Pancreas (tissue), 10 donors: ENCODE data around the gene LZTS2. TPM values are rescaled to one million over a fixed set of nuclear protein-coding genes. Genes with fewer than 3 reads are reported as not detected.
"Not testable (repeated sequence)": the region's sequence is repeated elsewhere in the genome, so short reads cannot be mapped to it uniquely, and the experiment has no call there.

Source experiments
- ATAC-seq, 4 donors: fragments of 200-7000 bp; cut with Tn5 transposase; one replicate each; pipeline versions ENCODE4 v1.8.0 to v1.9.1; 2020; ENCODE audit warnings: mild to moderate bottlenecking in 4 of 4, moderate library complexity in 4 of 4
- DNase-seq, 6 donors: peaks; one replicate each; pipeline ENCODE4 v3.0.0-alpha.2; 2020
- FAIRE-seq: peaks from 2 replicates; lab custom pipeline; 2012; peaks lifted over from hg19 to GRCh38; lab: Jason Lieb, UNC
- H3K27ac ChIP-seq, 4 donors: fragments of 200-600 bp; sonication (generic); 1 replicate in 3 of 4; 2 replicates in 1 of 4; pipeline versions ENCODE4 v1.5.0 to v1.8.0; 2020
- H3K27me3 ChIP-seq, 4 donors: fragments of 200-600 bp; one replicate each; pipeline ENCODE4 v1.8.0; 2021
- H3K36me3 ChIP-seq, 3 donors: fragments of 200-600 bp; sonication (generic) in 1 of 3; one replicate each; pipeline versions ENCODE4 v1.5.0 to v1.8.0; 2020 to 2021
- H3K4me1 ChIP-seq, 3 donors: fragments of 200-600 bp; one replicate each; pipeline ENCODE4 v1.8.0; 2021
- H3K4me3 ChIP-seq, 4 donors: fragments of 200-600 bp; sonication (generic) in 2 of 4; one replicate each; pipeline versions ENCODE4 v1.5.0 to v1.8.0; 2020 to 2021
- H3K9me3 ChIP-seq, 4 donors: fragments of 200-600 bp; one replicate each; pipeline ENCODE4 v1.8.0; 2021
- WGBS, 2 donors: extraction: QIAGEN DNeasy Blood & Tissue Kit; methylation state at CpG; one replicate each; pipeline ENCODE4 v1.1.7; 2013; 5-methylcytosine and 5-hydroxymethylcytosine counted together
- intact Hi-C, 3 donors: fragments of 100-400 bp; cut with DNase I; formaldehyde crosslinking; loops; one replicate each; pipeline versions ENCODE4 v1.11.1 to v1.14.2; 2022
- polyA plus RNA-seq, 2 donors: library from polyadenylated mRNA; stranded (reverse); fragments of 200-250 nt; gene quantifications; one replicate each; pipeline ENCODE4 v1.2.3, GENCODE V29; 2013
- total RNA-seq, 6 donors: library from RNA; stranded (reverse); fragmentation: NEBNext Ultra II Directional in 4 of 6; extraction: Animal tissue kit (Norgen Biotek cat#: 25700) in 4 of 6; gene quantifications; one replicate each; pipeline versions ENCODE4 v1.2.1 to v1.2.4, GENCODE V29; 2021 to 2023
- TF ChIP-seq, protein P1 (sequence below), 4 donors: fragments of 200-600 bp; sonication (generic) in 3 of 4; IDR thresholded peaks; one replicate each; pipeline versions ENCODE4 v1.5.0 to v1.8.0; 2021; ENCODE audit warnings: antibody characterized with exemption in 4 of 4
- donor health status: healthy with polysubstance abuse.
- donor health status: DM: no; HTN: no; CAD: no; lungs with moderate emphysema.
- donor health status: DM: no; HTN: no; CAD: no.
- donor health status: control.
- donor health status: control.
- donor health status: Bipolar disorder and iron deficiency.
- donor health status: DM: yes; HTN: yes; CAD: no.
- donor health status: DM: no; HTN: no; CAD: no.
- donor health status: DM: no; HTN: no; CAD: no.
- donor health status: DM: yes; HTN: yes; CAD: no.

LZTS2 gene
- total and polyA plus RNA-seq, 8 donors, result 10.5 to 52.2 (median 17.3) TPM

DNA sequence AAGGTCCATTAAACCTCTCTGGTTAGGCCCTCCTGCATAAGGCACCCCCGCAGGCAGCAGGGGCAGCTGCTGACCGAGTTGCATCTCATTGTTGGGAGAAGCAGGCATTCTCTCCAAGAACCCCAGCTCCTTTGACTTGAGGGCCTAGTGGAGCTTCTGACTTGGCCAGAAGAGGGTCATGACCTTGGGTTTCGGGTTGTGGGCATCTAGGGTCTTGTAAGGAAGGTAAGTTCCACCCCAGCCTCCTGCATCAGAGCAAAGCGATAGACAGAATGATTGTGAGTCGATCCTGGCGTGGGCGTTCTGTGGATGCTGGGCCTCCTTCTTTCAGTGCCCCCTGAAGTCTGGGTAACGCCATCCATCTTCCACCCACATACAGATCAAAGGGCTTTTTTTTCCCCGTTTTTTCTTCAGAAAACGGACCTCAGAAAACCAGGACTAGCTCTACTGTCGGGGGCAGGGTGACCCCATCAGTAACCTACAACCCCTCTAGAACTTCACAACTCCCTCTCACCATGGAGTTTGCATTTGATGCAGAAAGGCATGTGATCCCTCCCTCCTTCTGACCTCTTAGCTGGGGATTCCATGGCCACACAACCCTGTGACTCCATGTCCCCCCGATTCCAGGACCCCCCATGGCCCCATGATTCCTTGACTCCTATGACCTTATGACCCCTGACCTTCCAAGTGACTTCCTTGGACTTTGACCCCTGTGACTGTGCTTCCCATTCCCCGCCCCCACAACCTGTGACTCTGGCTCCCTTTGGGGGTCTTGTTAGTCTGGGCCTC lies 27.3 kb upstream of the LZTS2 start:
- DNase-seq (peak in 2 of 6 donors; percentile 12 to 35), ATAC-seq (no peak), FAIRE-seq (no peak)
- TF ChIP-seq, protein P1, sequence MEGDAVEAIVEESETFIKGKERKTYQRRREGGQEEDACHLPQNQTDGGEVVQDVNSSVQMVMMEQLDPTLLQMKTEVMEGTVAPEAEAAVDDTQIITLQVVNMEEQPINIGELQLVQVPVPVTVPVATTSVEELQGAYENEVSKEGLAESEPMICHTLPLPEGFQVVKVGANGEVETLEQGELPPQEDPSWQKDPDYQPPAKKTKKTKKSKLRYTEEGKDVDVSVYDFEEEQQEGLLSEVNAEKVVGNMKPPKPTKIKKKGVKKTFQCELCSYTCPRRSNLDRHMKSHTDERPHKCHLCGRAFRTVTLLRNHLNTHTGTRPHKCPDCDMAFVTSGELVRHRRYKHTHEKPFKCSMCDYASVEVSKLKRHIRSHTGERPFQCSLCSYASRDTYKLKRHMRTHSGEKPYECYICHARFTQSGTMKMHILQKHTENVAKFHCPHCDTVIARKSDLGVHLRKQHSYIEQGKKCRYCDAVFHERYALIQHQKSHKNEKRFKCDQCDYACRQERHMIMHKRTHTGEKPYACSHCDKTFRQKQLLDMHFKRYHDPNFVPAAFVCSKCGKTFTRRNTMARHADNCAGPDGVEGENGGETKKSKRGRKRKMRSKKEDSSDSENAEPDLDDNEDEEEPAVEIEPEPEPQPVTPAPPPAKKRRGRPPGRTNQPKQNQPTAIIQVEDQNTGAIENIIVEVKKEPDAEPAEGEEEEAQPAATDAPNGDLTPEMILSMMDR (IDR thresholded peaks at IDR 0.05), result no peak
- Histone ChIP-seq H3K4me3 (no peak overlapping the region), H3K9me3 (no peaks in the 10 kb centered on the region), H3K4me1 (peaks cover 13 to 17% (median 16%) of the 10 kb centered on the region in 3 donors), H3K27me3 (no peaks in the 10 kb centered on the region), H3K36me3 (no peaks in the 10 kb centered on the region), H3K27ac (peak overlapping the region in 3 of 4 donors; percentile 40 to 81 (median 50))
- intact Hi-C loops, result no loop called here
- 66 to 71% methylated on average over 13 of the region's 13 CpGs for WGBS, 2 donors

DNA sequence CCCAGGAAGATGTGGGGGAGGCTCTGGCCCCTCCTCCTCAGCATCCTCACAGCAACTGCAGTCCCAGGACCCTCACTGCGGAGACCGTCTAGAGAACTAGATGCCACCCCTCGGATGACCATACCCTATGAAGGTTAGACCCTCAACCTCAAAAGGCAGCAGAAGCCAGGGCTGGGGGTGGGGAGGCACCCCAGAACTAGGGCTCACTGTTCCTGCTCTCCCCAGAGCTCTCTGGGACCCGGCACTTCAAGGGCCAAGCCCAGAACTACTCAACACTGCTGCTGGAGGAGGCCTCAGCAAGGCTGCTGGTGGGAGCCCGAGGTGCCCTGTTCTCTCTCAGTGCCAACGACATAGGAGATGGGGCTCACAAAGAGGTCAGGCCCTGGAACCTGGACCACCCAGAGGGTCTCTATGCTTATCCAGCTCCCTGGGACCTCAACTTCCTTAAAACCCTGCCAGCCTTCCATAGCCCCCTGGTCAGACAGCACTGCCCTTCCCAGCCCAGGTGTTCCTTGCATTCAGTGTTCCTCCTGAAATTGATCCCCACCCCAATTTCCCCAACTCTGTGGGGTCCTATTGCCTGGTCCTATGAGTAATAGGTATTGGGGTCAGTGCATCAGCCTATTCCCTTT lies 26.6 kb upstream of the LZTS2 start:
- no peak for FAIRE-seq
- H3K9me3 ChIP-seq, result no peaks in the 10 kb centered on the region
- TF ChIP-seq, protein P1 (IDR thresholded peaks at IDR 0.05), result no peak
- intact Hi-C loops, result no loop called here
- H3K27me3 ChIP-seq, result no peaks in the 10 kb centered on the region
- 86 to 93% methylated on average over 6 of the region's 6 CpGs for WGBS, 2 donors
- no peaks in the 10 kb centered on the region for H3K36me3 ChIP-seq
- ATAC-seq, result no peak
- no peak overlapping the region for H3K4me3 ChIP-seq
- H3K4me1 ChIP-seq, result peaks cover 13 to 17% (median 16%) of the 10 kb centered on the region in 3 donors
- DNase-seq, result peak in 3 of 6 donors; percentile 13 to 38 (median 32)
- no peak overlapping the region for H3K27ac ChIP-seq

DNA sequence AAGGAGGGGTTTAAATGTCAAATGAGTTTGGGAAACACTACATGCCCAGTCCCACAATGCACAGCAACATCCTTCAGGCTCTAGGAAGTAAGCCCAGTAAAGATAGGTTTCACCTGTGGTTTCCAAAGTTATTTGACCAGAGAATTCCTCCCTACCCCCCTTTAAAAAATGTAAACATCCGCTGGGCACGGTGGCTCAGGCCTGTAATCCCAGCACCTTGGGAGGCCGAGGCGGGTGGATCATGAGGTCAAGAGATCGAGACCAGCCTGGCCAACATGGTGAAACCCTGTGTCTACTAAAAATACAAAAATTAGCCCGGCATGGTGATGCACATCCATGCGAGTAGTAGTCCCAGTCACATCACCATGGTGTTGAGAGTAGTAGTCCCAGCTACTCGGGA lies 24.2 kb upstream of the LZTS2 start:
- H3K27ac ChIP-seq, FAIRE-seq, H3K9me3 ChIP-seq, intact Hi-C loops, H3K27me3 ChIP-seq, H3K4me3 ChIP-seq, ATAC-seq: not testable (repeated sequence)
- WGBS, 2 donors, result 81 to 83% methylated on average over 8 of the region's 8 CpGs
- H3K36me3 ChIP-seq, result peaks cover 0 to 19% (median 3%) of the 10 kb centered on the region in 3 donors
- peaks cover 9 to 16% (median 13%) of the 10 kb centered on the region in 3 donors for H3K4me1 ChIP-seq
- DNase-seq, result peak in 2 of 6 donors; percentile 5 to 10

DNA sequence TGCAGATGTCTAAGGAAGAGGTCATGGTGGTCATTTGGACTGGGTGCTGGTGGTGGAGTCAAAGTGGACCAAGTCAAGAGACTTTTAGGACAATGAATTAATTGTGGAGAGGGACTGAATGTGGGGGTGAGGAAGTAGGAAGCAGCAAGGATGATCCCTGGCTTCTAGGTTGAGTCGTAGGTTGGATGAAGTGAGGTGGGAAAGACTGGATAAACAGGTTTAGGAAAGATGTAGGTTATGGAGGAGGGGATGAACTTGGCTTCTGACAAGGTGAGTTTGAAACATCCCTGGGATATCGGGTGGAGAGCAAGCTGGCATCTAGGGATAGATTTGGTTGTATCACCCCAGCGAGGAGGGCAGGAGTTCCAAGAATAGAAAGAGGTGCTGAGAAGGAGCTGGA lies 22.7 kb upstream of the LZTS2 start:
- Histone ChIP-seq H3K36me3 (peaks cover 0 to 19% (median 6%) of the 10 kb centered on the region in 3 donors), H3K4me3 (no peak overlapping the region), H3K27me3 (no peaks in the 10 kb centered on the region), H3K27ac (no peak overlapping the region), H3K4me1 (peaks cover 0 to 2% (median 0%) of the 10 kb centered on the region in 3 donors), H3K9me3 (no peaks in the 10 kb centered on the region)
- intact Hi-C loops, result no loop called here
- WGBS, 2 donors, result 65 to 73% methylated on average over 3 of the region's 3 CpGs
- TF ChIP-seq, protein P1 (IDR thresholded peaks at IDR 0.05), result no peak
- FAIRE-seq (no peak), ATAC-seq (no peak), DNase-seq (no peak)

DNA sequence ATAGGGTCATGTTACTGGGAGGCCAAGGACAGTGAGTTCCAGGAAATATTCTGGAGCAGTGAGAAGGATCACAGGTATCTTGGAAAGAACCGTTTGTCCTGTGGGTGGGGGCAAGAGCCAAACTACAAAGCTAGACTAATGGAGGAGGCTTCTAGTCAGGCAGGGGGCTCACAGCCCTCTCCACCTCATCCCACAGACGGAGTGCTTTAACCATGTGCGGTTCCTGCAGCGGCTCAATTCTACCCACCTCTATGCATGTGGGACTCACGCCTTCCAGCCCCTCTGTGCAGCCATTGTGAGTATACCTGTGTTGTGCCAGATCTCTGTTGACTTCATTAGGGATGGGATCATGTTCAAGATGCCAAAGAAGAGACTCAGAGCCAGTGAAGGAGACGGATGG lies 22.2 kb upstream of the LZTS2 start:
- DNase-seq (peak in 1 of 6 donors; percentile 7), ATAC-seq (no peak), FAIRE-seq (no peak)
- Histone ChIP-seq H3K9me3 (no peaks in the 10 kb centered on the region), H3K27me3 (no peaks in the 10 kb centered on the region), H3K27ac (no peak overlapping the region), H3K36me3 (peaks cover 0 to 19% (median 6%) of the 10 kb centered on the region in 3 donors), H3K4me3 (no peak overlapping the region), H3K4me1 (no peaks in the 10 kb centered on the region)
- TF ChIP-seq, protein P1 (IDR thresholded peaks at IDR 0.05), result no peak
- intact Hi-C loops, result no loop called here
- WGBS, 2 donors, result 75 to 77% methylated on average over 6 of the region's 6 CpGs
